GM18498 (cell line): ENCODE results near the gene PADI1.

ENCODE experiments used
- ATAC-seq: cut with Tn5 transposase; IDR thresholded peaks from one replicate; pipeline ENCODE4 v1.9.1; 2021; ENCODE audit warnings: mild to moderate bottlenecking, moderate library complexity; ENCODE audit not compliant: unreplicated experiment

PADI1 gene

DNA sequence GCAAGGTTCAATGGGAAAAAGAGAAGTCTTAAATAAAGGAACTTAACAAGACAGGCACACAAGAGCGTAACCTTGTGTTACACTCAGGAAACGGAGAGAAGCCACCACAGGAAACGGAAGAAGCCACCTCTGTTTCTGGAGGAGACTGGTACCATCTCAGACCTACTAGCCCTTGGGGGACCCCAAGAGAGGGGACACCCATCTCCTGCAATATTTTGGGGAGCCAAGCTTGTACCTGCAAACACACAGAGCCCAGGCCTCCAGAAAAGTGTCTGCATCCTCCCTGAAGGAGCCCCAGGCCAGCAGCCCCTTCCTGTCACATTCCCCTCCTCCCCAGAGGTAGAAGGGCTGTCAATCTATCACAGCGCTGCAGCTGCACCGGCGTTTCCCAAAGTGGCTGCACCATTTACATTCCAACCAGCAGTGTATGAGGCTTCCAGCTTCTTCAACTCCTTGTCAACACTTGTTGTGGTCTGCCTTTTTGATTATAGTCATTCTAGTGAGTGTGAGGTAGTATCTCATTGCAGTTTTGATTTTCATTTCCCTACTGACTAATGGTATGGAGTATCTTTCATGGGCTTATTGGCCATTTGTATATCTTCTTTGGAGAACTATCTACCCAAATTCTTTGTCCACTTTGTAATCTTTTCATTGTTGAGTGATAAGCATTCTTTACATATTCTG, 23.0 kb upstream of the PADI1 start:
- no peak for ATAC-seq

DNA sequence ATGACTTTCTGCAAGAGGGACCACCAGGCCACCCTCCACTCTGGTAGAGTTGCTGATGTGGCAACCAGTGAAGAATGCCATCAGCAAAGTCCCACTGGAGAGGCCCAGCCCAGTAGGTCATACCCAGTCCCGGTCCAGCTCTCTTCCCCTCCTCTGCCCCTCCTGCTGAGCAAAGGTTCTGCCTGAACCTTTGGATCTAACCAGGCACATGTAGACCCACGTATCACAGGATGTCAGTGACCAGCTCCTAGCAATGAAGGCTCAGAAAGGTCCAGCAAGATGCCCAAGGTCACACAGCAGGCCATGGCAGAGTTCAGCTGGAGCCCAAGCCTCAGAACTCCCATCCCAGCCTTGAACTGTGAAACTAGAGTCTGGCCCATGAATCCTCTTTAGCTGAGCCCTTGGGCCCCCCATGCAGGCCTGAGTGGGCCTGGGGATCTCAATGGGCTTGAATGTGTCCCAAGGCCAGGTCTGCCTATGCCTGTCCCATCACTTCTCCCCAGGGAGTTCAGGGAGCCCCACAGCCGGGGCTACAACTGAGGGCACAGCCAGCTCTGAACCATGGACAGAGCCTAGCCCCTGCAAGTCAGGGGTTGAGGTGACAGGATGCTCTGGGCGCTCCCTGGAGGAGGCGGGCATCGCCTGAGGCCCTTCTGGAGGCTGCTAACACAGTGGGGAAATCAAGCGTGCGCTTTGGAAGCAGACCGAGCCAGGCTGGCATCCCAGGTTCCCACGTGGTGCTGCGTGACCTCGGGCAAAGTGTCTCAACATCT, 21.4 kb upstream of the PADI1 start:
- no peak for ATAC-seq

DNA sequence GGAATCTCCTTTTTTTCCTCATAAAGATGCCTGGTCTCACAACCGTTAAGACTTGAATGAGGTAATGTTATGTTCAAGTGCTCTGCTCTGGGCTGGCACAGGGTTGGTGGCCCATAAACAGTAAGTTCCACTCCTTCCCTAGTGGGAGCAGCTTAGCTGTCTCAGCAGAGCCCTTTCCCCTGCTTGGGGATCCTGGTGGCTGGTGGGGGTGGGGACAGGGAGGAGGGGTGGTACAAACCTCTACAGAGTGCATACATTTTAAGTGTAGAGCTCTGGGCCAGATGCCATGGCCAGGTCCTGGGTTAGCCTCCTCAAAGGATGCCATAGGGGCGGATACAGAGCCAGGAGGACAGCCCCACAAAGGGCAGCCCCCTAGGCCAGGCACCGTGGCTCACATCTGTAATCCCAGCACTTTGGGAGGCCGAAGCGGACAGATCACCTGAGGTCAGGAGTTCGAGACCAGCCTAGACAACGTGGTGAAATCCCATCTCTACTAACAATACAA, 20.7 kb upstream of the PADI1 start:
- no peak for ATAC-seq

DNA sequence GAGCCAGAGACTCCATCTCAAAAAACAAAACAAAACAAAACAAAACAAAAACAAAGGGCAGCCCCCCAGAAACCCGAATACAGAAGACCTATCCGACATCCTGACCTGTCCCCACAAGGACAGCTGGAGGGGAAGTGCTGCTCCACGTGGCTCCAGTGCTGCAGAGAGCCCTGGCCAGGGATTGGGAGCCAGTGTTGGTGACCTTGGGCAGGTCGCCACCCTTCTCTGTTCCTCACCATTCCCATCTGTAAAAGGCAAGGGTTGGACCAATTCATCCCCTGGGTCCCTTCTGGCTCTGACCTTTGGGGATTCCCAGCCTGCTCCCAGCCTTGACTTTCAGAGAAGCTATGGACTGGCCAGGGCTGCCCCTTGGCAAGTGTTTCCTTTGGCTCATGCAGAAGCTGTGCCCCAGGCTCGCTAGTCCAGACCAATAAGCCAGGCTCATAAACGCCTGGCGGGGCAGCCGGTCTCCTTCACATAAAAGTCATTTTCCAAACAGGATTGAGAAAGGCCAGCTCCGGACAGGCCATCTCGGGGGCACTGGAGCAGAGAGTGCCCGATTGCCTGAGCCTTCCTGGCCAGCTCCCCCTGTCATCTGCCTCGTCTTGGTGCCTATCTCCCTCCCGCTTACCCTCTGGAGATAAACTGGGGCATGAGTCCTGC, 20.0 kb upstream of the PADI1 start:
- no peak for ATAC-seq

DNA sequence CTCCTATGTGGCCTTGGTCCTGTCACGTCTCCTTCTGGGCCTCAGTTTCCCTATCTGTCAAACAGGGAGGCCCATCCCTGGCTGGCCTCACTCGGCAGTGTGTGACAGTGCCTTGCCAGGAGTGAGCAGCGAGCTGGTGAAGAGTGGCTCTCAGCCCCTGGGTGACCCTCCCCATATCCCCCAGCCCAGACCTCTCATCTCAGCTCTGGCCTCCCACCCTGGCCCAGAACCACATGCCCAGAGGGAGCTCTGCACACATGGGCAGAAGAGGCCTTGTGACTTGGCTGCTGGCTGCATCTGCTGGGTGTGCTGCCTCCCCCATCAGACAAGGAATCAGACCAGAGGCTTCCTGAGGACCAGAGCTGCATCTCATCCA, 19.5 kb upstream of the PADI1 start:
- no peak for ATAC-seq

DNA sequence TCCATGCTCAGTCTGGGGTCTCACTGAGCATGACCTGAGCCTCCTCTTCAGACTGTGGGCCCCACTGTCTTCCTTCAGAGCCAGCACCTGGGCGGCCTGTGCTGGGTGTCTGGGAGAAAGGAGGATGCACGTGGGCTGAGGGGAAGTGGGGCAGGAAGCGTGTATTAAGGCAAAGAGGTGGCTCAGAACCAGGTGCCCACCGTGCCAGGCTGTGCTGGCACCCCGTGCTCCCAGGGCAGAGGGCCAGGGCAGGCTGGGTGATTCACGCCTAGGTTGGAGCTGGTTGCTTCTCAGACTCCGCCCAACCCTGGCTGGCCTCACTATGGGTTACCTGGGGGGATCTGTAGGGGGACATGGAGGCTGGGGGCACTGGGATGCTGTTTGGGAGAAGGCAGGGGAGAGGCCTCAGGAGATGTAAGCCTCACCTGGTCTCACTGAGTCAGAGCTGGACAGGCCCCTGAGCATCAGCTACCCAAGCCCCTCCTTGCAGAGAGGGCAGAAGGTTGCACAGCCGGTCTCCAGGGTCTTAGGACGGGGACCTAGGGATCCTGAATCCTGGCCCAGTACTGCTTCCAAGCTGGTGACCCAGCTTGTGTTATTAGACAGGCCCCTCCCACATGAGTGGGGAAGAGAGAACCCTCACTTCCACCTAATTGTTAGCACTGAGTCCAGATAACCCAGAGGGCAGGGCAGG, 18.6 kb upstream of the PADI1 start:
- no peak for ATAC-seq

DNA sequence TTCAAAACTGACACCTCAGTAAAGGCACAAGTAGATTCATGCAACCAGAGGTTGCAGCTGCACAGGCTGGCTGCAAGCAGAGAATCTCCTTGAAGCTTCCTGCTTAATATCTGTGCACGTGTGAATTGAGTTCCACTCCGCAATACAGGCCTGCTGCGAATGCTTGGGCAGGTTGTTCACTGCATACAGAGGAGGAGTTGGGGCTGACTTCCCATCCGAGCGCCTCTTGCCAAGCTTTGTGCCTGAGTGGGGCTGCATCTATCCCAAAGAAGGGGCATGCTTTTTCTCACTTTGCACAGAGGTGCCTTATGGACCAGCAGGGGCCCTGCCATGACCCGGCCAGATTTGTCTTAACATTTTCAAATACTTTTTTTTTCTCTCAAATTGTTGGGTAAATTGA, 17.9 kb upstream of the PADI1 start:
- ATAC-seq, result no peak

DNA sequence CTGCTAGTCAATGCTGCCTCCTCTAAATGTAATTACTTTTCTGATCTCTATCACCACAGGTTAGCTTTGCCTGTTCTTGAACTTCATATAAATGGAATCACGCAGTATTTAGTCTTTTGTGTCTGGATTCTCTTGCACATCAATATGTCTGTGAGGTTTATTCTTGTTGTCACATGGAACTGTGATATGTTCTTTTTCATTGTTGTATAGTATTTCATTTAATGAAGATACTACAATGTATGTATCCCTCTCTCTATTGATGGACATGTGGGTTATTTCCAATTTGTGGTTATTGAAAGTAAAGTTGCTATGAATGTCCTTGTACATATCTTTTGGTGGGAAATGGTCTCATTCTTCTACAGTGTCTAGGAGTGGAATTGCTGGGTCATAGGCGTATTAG, 16.7 kb upstream of the PADI1 start:
- ATAC-seq, result no peak

DNA sequence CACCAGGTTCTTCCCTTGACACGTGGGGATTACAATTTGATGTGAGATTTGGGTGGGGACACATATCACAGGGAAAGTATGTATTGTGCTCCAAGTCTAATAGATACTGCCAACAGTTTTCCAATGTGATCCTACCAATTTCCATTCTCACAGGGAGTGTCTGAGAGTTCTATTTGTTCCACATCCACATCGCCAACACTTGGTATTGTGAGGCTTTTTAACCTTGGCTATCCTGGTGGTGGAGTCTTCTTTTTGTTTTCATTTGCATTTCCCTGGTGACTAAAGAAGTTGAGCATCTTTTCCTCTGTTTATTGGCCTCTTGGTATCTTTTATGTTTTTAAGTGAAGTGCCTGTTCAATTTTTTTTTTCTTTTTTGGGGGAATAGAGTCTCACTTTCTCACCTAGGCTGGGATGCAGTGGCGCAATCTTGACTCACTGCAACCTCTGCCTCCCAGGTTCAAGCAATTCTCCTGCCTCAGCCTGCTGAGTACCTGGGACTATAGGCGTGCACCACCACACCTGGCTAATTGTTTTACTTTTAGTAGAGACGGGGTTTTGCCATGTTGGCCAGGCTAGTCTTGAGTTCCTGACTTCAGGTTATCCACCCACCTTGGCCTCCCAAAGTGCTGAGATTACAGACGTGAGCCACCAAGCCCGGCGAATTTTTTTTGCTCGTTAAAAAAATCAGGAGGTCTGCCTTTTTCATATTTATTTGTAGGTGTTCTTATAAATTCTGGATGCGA, 15.9 kb upstream of the PADI1 start:
- ATAC-seq, result no peak

DNA sequence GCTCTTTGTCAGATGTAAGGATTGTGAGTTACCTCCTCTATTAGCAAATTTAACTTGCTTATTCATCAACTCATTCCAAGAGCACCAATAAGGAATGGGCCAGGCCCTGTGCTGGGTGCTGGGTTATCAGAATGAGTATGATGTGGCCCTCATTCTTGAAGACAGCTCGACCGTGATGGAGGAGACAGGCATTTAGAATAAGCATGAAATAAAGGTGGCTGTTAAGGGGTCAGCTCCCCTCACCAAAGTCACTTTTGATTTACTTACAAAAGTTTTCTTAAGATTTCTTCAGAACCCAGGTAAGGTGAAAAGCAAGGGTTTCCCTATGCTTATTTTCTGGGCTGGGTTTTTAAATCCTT, 15.3 kb upstream of the PADI1 start:
- ATAC-seq, result no peak

DNA sequence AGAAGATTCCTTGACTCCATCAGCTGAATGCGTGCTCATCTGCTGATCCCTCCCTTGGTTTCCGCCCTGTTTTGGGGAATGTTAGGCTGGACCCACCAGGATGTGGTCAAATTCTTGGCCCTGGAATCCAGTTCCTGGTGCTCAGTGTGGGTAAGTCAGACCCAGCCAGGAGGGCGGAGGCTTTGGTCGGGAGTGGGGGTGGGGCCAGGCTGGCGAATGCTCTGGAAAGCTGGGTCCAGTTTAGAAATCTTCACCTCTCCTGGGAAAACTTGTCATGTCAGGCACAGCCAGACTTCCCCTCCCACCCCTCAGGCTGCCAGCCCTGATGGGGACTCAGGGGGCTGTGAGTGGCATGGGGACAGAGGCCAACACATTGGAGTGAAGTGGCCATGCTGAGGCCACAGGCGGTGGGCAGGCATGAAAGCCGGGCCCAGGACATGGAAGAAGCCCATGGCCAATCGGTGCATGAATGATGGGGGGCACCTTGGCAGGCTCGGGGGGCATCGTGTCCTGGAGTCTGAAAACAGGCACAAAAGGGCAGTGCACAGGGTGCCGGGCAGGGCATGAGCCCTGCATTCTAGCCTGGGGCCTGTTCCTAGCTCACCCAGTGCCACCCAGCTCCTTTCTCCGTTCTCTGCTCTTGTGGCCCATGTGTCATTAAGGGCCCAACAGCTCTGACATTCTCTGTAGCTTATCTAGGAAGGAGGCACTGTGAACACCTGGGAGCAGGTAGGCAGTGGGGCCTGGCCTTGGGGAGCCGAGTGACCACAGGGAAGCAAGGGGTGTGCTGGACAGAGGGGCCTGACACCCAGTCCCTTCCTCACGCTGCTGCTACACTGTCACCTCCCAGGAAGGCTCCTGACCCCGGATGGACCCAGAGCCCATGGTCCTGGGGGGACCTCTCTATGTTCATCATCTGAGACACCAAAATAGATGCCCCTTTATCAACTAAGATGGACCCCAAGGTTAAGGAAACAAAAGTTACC, 14.6 kb upstream of the PADI1 start:
- no peak for ATAC-seq

DNA sequence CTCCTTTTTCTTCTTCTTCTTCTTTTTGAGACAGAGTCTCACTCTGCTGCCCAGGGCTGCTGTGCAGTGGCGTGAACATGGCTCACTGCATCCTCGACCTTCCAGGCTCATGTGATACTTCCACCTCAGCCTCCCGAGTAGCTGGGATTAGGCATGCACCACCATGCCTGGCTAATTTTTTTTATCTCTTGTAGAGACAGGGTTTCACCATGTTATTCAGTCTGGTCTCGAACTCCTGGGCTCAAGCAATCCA, 13.0 kb upstream of the PADI1 start:
- no peak for ATAC-seq

DNA sequence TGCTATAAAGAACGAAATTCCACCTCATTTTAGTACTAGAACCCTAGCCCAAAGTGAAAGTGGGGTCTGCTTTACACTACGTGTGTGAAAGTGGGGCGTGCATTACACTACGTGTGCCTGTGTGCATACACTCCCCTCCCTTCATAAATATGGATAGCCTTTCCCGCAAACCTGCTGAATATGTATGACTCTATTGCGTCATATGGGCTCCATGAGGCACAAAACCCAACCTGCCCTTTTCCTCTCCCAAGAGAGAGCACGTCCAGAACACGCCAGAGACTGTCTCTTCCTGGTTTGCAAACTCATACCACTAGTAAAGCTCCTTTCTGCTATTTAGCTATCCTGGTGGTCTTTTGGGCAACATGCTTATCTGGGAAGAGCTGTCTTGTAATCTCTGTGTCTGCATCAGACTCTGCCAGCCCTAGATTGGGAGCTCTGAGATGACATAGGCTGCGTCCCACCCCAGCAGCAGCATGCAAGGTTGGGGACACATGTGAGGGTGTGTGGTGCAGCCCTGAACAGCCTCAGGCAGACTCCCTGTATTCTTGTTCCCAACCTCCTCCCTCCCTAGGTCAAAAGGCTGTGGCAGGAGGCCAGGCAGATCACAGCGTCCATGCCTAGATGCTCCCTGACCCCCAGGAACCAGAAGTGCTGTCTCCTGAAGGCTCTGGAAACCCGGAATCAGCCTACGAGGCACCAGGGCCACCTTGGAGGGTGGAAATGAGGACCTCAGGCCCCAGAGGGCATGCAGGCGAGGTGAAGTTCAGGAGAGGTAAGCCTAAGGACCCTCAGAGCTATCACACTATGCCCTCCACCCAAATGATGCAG, 12.3 kb upstream of the PADI1 start:
- ATAC-seq, result no peak

DNA sequence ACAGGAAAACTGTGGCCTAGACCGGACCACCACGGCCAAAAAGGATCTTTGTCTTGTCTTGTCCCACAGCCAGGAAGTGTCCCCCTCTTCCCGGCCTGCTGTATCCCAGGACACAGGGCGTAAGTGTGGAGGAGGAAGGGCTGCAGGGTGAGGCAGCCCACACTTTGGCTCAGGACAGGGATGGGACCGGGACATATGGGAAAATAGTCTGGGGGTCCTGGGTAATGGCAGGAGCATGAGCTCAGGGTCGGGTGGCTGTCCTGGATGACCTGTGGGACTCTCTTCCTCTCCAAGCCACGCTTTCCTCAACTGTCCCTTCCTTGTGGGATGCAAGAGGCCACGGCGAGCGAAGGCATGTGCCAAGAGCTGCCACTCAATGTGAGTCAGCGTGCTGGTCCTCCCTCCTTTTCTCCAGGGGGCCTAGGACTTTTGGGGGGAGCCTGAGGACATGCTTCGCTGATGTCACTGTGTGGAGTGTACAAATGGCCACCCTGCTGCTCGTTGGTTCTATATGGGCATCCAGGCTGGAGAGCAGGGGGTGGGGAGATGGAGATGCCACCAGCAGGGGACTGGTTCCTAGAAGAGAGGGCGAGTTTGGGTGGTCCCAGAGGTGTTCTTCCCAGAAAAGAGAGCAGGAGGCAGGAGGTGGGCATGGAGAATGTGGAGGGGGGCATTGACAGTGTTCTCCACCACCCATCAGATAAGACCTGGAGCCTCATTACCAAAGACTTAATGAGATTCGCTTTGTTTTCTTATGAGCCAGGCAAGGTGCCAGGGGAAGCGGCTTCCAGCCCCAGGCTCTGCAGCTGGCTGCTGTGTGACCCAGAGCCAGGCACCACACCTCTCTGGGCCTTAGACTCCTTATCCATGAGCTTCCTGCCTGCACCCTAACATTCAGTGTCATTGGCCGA, 11.5 kb upstream of the PADI1 start:
- no peak for ATAC-seq

DNA sequence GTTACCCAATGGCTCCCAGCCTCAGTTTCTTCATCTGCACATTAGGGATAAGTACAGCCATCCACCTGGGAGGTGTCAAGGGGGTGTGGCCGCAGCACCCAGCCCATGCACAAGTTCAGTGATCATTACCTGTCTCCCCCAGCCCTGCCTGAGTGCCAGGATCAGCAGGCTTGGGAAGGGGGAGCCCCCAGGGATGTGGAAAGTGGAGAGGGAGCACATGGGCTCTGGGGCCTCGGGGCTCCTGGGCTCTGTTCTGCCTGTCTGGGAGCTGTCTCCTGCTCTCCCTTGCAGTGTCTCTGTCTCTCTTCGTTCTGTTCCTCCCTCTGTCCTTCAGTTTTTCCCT, 10.8 kb upstream of the PADI1 start:
- no peak for ATAC-seq

DNA sequence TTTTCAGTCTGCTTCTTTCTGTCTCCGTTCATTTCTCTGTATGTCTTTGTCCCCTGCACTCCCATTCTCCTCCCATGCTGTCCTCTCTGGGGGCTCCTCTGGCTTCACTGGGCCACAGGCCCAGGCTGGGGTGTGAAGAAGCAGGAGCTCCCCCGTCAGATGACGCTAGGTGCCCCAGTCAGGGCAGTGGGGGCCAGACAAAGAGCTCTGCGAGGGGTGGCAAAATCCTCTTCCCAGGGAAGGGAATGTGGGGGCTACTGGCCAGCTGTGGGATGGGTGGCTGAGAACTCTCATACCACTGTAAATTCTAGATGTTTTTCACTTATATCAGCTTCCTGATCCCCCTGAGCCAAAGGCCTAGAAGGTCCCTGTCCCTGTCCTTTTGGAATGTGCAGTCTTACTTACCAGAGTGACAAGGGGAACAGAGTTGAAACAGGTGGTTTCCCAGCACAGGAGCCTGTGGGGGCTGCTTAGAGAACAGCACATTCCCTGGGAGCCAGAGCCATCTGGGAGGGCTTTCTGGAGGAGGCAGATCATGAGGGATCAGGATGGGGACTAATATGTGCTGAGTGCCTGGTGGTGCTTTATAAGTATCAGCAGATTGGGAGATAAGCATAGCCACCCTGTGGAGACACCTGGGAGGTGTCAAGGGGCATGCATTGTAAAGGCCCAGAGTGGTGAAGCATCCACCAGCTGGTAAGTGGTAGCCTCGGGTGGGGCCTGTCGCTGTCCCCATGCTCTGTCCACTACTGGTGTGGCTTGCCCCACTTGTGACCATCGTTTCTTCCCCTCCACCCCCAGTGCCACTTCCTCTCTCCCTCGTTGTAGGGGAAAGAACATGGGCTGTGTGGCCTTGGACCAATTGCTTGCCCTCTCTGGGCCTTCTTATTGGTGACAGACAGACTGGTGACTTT, 10.1 kb upstream of the PADI1 start:
- ATAC-seq, result no peak

DNA sequence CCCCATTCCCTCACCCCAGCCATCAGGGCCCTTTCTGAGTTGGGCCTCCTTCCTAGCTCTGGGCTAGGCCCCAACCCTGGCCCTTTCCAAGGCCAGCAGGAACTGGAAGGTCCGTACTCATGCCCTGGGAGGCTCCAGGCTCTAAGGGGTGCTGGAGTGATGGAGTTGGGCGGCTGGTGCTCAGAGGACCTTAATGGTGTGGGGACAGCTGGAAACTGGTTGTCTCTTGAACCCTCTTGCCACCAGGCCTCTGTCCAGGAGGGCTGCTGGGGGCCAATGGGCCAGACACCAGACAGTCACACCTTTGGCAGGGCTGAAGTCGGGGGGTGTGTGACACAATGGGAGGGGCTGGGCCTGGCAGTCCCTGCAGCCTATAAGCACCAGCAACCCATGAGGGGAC, 9.2 kb upstream of the PADI1 start:
- no peak for ATAC-seq
